ENCODE results near the gene IRF2BP2.

IRF2BP2 gene

DNA sequence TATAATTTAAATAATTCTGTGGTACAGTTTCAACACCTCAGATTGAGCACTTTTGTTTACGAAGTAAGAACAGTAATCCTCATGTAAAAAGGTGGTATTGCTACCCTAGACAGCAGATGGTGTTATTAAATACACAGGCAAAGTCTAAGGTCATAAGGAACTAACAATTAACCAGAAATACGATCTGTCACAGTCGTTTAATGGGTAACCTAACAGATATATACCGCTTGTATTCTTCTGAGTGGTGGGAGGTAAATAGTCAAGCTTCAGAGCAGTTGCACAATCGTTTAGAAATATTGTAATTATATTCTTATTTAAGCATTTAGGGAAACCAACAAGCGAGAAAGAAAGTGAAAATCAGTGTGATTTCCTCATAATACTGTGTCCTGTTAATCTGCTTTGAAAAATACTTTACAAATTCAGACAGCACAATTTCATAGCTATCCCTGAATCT lies 9.8 kb upstream of the IRF2BP2 start:
- H3K4me3 ChIP-seq (ENCODE audit: low read depth, low read length) = no peak overlapping the region
- TF ChIP-seq CTCF (conservative IDR thresholded peaks at IDR 0.05; ENCODE audit: low read depth, low read length) = no peak
- no peak for DNase-seq (ENCODE audit: low read depth)

DNA sequence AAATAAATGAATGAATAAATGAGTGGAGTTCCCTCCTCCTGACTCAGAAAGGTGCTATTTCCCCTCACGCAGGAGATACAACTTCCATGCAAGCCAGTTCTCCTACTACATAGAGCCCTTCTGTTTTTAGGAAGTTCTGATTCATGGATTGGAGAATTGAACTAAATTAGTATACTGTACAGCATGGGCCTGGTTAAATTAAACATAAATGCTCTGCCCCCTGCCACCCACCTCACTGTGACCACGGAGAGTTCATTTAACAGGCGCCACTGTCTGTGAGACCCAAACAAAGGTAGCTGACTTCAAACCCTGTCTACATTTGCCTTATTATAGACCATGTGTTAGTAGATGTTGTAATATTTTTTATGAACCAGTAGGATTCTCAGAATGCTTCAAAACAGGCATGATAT lies 9.1 kb upstream of the IRF2BP2 start:
- no peak overlapping the region for H3K4me3 ChIP-seq (ENCODE audit: low read depth, low read length)
- no peak for DNase-seq (ENCODE audit: low read depth)
- TF ChIP-seq CTCF (conservative IDR thresholded peaks at IDR 0.05; ENCODE audit: low read depth, low read length) = no peak

- TF ChIP-seq CTCF (conservative IDR thresholded peaks at IDR 0.05; ENCODE audit: low read depth, low read length) = no peak
- no peak overlapping the region for H3K4me3 ChIP-seq (ENCODE audit: low read depth, low read length)
- DNase-seq (ENCODE audit: low read depth) = no peak
These were observed 8.7 kb upstream of the IRF2BP2 start for GRCh38 chr1:234618737-234619049.

GRCh38 chr1:234617986-234618736 lies 8.2 kb upstream of the IRF2BP2 start:
- peak; percentile 63 for DNase-seq (ENCODE audit: low read depth)
- TF ChIP-seq CTCF (conservative IDR thresholded peaks at IDR 0.05; ENCODE audit: low read depth, low read length) = no peak
- no peak overlapping the region for H3K4me3 ChIP-seq (ENCODE audit: low read depth, low read length)

- H3K4me3 ChIP-seq (ENCODE audit: low read depth, low read length) = no peak overlapping the region
- peak; percentile 59 for DNase-seq (ENCODE audit: low read depth)
- peak; percentile 41 for TF ChIP-seq CTCF (conservative IDR thresholded peaks at IDR 0.05; ENCODE audit: low read depth, low read length)
These were observed 7.4 kb upstream of the IRF2BP2 start for GRCh38 chr1:234617131-234617985.

GRCh38 chr1:234616644-234617043 lies 6.7 kb upstream of the IRF2BP2 start:
- peak; percentile 66 for DNase-seq (ENCODE audit: low read depth)
- TF ChIP-seq CTCF (conservative IDR thresholded peaks at IDR 0.05; ENCODE audit: low read depth, low read length) = no peak

More at GRCh38 chr1:234616644-234617043, 6.7 kb upstream of the IRF2BP2 start:
- H3K4me3 ChIP-seq (ENCODE audit: low read depth, low read length) = no peak overlapping the region

Measured in choroid plexus epithelial cell (primary cell).